Activated B cell treated with CpG ODN at 0.5 μM for 24 hours (primary cell): Measurements from ENCODE around the gene POLE4. TPM values are rescaled to one million over a fixed set of nuclear protein-coding genes. Genes with fewer than 3 reads are reported as not detected.

Source experiments
- ATAC-seq: fragments of 200-7000 bp; cut with Tn5 transposase; one replicate; pipeline ENCODE4 v1.10.0; 2021; ENCODE audit warnings: low read depth, mild to moderate bottlenecking, moderate library complexity
- CTCF ChIA-PET: fragments of 350-600 bp; sonication (Branson Sonifier 250); formaldehyde crosslinking; loops from one replicate; lab custom pipeline; 2021; ENCODE audit warnings: antibody characterized with exemption; lab: Charles Lee
- POLR2A ChIA-PET: fragments of 350-600 bp; sonication (Branson Sonifier 250); formaldehyde crosslinking; loops from one replicate; lab custom pipeline; 2021; ENCODE audit warnings: antibody characterized with exemption; lab: Charles Lee
- DNase-seq: peaks from one replicate; pipeline ENCODE4 v3.0.0; 2022
- H3K27ac Mint-ChIP-seq: one replicate; pipeline ENCODE4 v1.8.0; 2020; ENCODE audit warnings: mixed read lengths
- H3K27me3 Mint-ChIP-seq: one replicate; pipeline ENCODE4 v1.8.0; 2021; ENCODE audit warnings: mixed read lengths
- H3K36me3 Mint-ChIP-seq: one replicate; pipeline ENCODE4 v1.8.0; 2021; ENCODE audit warnings: low read depth, mixed read lengths
- H3K4me1 Mint-ChIP-seq: one replicate; pipeline ENCODE4 v1.8.0; 2021; ENCODE audit warnings: mixed read lengths
- H3K4me3 Mint-ChIP-seq: one replicate; pipeline ENCODE4 v1.8.0; 2020; ENCODE audit warnings: mild to moderate bottlenecking, mixed read lengths
- H3K9me3 Mint-ChIP-seq: one replicate; pipeline ENCODE4 v1.8.0; 2020; ENCODE audit warnings: mixed read lengths
- intact Hi-C: fragments of 100-400 bp; cut with micrococcal nuclease; formaldehyde crosslinking; loops from one replicate; pipeline ENCODE4 v1.15.1; 2024
- total RNA-seq: library from RNA; stranded (reverse); gene quantifications from 2 replicates; pipeline ENCODE4 v1.2.3, GENCODE V29; 2022
- TF ChIP-seq, protein P1 (sequence below): fragments of 200-600 bp; IDR thresholded peaks from one replicate; pipeline ENCODE4 v1.8.0; 2022; ENCODE audit warnings: antibody characterized with exemption, mild to moderate bottlenecking

The POLE4 gene, protein sequence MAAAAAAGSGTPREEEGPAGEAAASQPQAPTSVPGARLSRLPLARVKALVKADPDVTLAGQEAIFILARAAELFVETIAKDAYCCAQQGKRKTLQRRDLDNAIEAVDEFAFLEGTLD
- total RNA-seq: 61.5 and 73.7 TPM in 2 replicates

DNA sequence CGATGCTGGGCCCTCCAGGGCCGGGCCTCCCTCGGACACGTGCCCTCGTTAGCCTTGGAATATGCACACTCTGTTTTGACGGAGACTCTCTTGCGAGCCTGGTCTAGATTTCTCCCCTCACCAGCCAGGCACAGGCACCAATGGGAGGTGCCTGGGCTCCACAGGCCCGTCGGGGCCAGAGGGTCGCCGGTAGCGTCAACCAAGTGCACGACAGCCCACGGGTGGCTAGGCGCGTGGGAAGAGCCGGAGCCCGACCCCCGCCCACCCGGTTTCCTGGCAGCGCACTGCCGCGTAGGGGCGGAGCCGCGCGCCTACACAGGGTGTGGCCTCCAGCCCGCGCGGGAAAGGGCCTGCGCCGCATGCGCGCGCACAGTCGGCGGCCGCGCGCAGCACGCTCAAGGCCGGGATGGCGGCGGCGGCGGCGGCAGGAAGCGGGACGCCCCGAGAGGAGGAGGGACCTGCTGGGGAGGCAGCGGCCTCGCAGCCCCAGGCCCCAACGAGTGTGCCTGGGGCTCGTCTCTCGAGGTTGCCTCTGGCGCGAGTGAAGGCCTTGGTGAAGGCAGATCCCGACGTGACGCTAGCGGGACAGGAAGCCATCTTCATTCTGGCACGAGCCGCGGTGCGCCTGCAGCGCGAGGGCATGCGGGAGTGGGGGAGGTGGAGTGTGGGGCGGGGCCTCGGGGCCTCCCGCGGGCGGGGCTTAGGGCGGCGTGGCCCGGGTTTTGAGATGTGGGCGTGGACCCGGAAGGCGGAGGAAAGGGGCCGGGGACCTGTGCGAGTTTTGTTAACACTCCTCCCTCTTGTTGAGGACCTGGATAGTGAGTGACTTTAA, at the start of gene POLE4:
POLE4 (plus strand) TSS at position 370 of the 832 bp plus-strand sequence; CDS start at position 407, 37 bp downstream.
- CTCF ChIA-PET: no interaction called here

DNA sequence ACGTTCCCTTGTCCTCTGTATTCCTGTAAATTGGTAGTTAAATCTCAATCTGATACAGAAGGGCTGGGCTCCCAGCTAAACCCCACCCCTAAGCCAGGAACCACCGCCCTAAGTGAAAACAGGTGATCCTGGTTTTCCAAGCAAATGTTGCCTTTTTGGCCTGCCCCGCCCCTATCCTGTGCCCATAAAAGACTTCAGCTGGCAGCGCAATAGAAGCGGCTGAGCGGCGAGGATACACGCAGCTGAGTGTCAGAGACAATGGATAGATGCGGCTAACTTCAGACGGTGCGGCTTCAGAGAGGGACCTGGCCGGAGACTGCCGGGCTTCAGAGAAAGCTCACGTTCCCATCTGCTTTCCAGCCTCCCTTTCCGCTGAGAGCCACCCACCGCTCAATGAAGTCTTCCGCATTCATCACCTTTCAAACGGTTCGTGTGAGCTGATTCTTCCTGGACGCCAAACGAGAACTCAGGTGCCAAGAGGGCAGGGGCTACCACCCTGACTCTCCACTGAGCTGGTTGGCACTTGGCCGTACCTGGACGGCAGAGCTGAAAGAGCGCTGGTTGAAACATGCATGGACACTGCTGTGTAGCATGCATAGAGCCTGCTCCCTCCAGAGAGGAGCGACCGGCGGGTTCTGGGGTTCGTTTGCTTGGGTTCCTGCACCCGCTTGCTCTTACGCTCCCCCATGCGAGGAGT, 49.5 kb upstream of the POLE4 start:
- peaks cover 34% of the 10 kb centered on the region for H3K27me3 Mint-ChIP-seq
- CTCF ChIA-PET: no interaction called here
- intact Hi-C loops: no loop called here
- no peak overlapping the region for H3K27ac Mint-ChIP-seq
- ATAC-seq (no peak), DNase-seq (no peak)
- H3K36me3 Mint-ChIP-seq: no peaks in the 10 kb centered on the region
- H3K4me1 Mint-ChIP-seq: no peaks in the 10 kb centered on the region
- peaks cover 3% of the 10 kb centered on the region for H3K9me3 Mint-ChIP-seq
- TF ChIP-seq, protein P1, sequence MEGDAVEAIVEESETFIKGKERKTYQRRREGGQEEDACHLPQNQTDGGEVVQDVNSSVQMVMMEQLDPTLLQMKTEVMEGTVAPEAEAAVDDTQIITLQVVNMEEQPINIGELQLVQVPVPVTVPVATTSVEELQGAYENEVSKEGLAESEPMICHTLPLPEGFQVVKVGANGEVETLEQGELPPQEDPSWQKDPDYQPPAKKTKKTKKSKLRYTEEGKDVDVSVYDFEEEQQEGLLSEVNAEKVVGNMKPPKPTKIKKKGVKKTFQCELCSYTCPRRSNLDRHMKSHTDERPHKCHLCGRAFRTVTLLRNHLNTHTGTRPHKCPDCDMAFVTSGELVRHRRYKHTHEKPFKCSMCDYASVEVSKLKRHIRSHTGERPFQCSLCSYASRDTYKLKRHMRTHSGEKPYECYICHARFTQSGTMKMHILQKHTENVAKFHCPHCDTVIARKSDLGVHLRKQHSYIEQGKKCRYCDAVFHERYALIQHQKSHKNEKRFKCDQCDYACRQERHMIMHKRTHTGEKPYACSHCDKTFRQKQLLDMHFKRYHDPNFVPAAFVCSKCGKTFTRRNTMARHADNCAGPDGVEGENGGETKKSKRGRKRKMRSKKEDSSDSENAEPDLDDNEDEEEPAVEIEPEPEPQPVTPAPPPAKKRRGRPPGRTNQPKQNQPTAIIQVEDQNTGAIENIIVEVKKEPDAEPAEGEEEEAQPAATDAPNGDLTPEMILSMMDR: no peak
- POLR2A ChIA-PET: no interaction called here
- H3K4me3 Mint-ChIP-seq: no peak overlapping the region

More for the DNA sequence above, at the start of gene POLE4:
- POLR2A ChIA-PET: interaction anchor here (0.7 kb wide), 1 partner anchor 58 kb away, joined by 3 read pairs; no protein-coding TSS in a partner anchor
- intact Hi-C loops: loop anchor here (1.0 to 10.0 kb wide), 10 partner anchors 14 to 1846 kb away; partner anchors contain the start of genes ALMS1, MRPL19, RAB11FIP5 and SEMA4F
- peaks cover 72% of the 10 kb centered on the region for H3K4me1 Mint-ChIP-seq
- peak within 1 kb of the TSS; percentile 88 for H3K4me3 Mint-ChIP-seq
- DNase-seq (peak; percentile 95), ATAC-seq (peak; percentile 92)
- TF ChIP-seq, protein P1: no peak
- H3K36me3 Mint-ChIP-seq: peaks cover 67% of the 10 kb centered on the region
- H3K9me3 Mint-ChIP-seq: peaks cover 2% of the 10 kb centered on the region
- no peaks in the 10 kb centered on the region for H3K27me3 Mint-ChIP-seq
- peak within 1 kb of the TSS; percentile 94 for H3K27ac Mint-ChIP-seq

DNA sequence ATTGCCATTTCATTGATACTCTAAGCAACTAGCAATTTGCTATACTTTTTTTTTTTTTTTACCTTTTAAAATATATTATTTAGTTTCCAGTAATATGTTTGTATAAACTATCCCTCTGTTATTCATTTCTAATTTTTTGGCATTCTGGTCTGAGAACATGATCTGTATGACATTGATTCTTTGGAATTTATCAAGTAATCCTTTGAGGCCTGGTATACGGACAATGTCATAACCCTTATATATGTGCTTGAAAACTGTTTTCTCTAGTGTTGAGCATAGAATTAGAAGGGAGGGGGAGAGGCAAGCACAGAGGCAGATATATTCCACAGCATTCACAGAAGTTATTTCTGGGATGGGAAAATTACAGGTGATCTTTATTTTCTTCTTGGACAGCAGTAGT, 48.2 kb upstream of the POLE4 start:
- CTCF ChIA-PET: no interaction called here
- intact Hi-C loops: no loop called here
- no peak overlapping the region for H3K4me3 Mint-ChIP-seq
- no peaks in the 10 kb centered on the region for H3K4me1 Mint-ChIP-seq
- TF ChIP-seq, protein P1: no peak
- H3K27me3 Mint-ChIP-seq: peaks cover 44% of the 10 kb centered on the region
- ATAC-seq: no peak
- POLR2A ChIA-PET: no interaction called here
- no peak overlapping the region for H3K27ac Mint-ChIP-seq
- no peaks in the 10 kb centered on the region for H3K36me3 Mint-ChIP-seq
- peaks cover 3% of the 10 kb centered on the region for H3K9me3 Mint-ChIP-seq
- DNase-seq: no peak

DNA sequence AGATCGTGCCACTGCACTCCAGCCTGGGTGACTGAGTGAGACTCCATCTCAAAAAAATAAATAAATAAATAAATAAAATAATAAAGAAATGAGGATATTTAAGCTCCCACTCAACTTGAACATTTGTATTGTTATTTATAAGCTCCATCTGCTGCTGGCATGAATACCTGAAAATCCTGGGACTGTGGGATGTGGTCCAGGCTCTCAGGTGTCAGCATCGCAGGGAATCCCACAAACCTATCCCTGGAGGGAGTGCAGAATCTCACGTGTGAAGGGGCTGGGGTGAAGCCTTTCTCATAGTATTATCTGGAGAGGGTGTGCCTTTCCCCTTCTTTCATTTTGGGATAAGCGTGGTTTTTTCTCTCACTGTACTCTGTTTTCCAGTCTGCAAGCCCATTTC, 47.4 kb upstream of the POLE4 start:
- Mint-ChIP-seq H3K27ac (no peak overlapping the region), H3K4me1 (no peaks in the 10 kb centered on the region), H3K36me3 (no peaks in the 10 kb centered on the region), H3K27me3 (peaks cover 46% of the 10 kb centered on the region), H3K4me3 (no peak overlapping the region), H3K9me3 (peaks cover 3% of the 10 kb centered on the region)
- TF ChIP-seq, protein P1: no peak
- intact Hi-C loops: no loop called here
- POLR2A ChIA-PET: no interaction called here
- DNase-seq (no peak), ATAC-seq (no peak)
- CTCF ChIA-PET: no interaction called here
